GM18519 (cell line): ENCODE measurements around the gene PRKCE.

Source experiments
- ATAC-seq: cut with Tn5 transposase; IDR thresholded peaks from one replicate; pipeline ENCODE4 v1.9.1; 2021; ENCODE audit warnings: mild to moderate bottlenecking, moderate library complexity; ENCODE audit not compliant: unreplicated experiment, low FRiP score

The PRKCE gene

GRCh38 chr2:46117994-46118393, 466.5 kb downstream of the PRKCE start:
- ATAC-seq: no peak

- no peak for ATAC-seq
Measured at GRCh38 chr2:46118656-46119371, 467.3 kb downstream of the PRKCE start.

GRCh38 chr2:46119453-46119852, 468.0 kb downstream of the PRKCE start:
- ATAC-seq: no peak

GRCh38 chr2:46120792-46121555, 469.5 kb downstream of the PRKCE start:
- ATAC-seq: no peak

- no peak for ATAC-seq
Measured at GRCh38 chr2:46122318-46122976, 471.0 kb downstream of the PRKCE start.

- no peak for ATAC-seq
Measured at GRCh38 chr2:46123013-46123412, 471.5 kb downstream of the PRKCE start.

- no peak for ATAC-seq
Measured at GRCh38 chr2:46125798-46126197, 474.3 kb downstream of the PRKCE start.

GRCh38 chr2:46126571-46126970, 475.1 kb downstream of the PRKCE start:
- no peak for ATAC-seq

GRCh38 chr2:46127176-46127575, 475.7 kb downstream of the PRKCE start:
- ATAC-seq: no peak

- ATAC-seq: no peak
Measured at GRCh38 chr2:46130511-46130910, 479.0 kb downstream of the PRKCE start.

GRCh38 chr2:46132996-46133395, 481.5 kb downstream of the PRKCE start:
- no peak for ATAC-seq

- no peak for ATAC-seq
Measured at GRCh38 chr2:46134531-46135227, 483.2 kb downstream of the PRKCE start.

- no peak for ATAC-seq
Measured at GRCh38 chr2:46135228-46135855, 483.9 kb downstream of the PRKCE start.

GRCh38 chr2:46135958-46136357, 484.5 kb downstream of the PRKCE start:
- no peak for ATAC-seq

- ATAC-seq: no peak
Measured at GRCh38 chr2:46136481-46136880, 485.0 kb downstream of the PRKCE start.

GRCh38 chr2:46136953-46137352, 485.5 kb downstream of the PRKCE start:
- ATAC-seq: no peak

GRCh38 chr2:46142546-46143428, 491.3 kb downstream of the PRKCE start:
- ATAC-seq: no peak

- no peak for ATAC-seq
Measured at GRCh38 chr2:46143429-46144132, 492.1 kb downstream of the PRKCE start.
